HG03442 (cell line): ENCODE results near the gene KITLG.
"Not testable (repeated sequence)": the region's sequence is repeated elsewhere in the genome, so short reads cannot be mapped to it uniquely, and the experiment has no call there.

Experiments used
- ATAC-seq: cut with Tn5 transposase; IDR thresholded peaks from one replicate; pipeline ENCODE4 v1.9.1; 2021; ENCODE audit warnings: mild to moderate bottlenecking, moderate library complexity; ENCODE audit not compliant: unreplicated experiment

The KITLG gene

DNA sequence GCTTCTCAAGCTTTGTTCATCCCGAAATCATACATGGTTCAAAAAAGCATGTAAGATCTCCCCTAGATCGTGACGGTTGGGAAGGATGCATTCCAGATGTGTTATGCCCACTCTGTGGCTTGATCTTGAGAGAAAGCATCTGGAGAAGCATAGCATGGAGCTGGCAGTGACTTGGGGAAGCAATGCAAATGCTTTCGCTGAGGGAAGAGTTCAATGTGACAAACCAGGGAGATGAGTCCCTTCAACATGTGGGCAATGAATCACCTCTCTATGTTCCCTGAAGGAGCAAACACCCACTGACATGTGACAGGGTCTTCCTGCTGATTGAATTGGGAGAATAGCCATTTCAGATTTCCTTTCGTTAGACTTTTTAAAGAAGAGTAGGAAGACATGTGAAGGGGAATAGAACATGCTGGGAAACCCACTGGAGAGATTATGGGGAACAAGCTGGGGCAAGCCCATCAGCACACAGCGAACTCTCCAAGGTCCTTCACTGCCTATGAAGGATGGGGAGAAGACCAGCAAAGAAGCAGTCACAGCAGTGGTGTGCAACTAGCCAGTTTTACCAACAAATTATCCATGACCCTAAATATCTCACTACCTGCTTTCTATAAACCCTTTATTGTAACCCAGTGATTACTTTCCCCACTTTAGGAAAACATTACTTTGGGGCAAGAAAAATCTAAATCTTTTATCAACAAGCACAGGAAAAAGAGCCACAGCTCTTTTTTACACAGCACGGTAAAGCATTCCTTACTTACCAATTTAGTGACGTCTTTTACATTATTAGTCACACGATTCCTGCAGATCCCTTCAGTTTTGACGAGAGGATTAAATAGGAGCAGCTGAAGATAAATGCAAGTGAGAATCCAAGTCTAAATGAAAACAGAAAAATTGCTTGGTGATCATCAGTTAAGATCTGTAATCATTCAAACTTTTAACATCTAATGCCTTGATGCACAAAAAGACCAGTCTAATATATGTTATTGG, 35.0 kb downstream of the KITLG start:
- ATAC-seq: no peak

DNA sequence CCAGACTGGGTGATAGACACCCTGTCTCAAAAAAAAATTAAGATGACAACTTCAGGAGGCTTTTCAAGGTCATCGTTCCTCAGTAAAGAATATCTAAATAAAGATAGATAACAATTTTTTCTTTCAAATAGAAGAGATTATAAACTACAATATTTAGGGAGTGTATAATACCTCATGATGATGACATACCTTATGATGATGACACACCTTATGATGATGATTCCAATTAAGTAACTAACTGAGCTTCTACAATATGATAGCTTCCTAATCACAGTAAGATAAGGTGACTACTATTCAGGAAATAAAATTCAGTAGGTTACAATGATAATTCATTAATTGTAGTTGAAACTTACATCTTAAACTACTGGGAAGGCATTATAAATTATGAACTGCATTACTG, 40.4 kb downstream of the KITLG start:
- no peak for ATAC-seq

DNA sequence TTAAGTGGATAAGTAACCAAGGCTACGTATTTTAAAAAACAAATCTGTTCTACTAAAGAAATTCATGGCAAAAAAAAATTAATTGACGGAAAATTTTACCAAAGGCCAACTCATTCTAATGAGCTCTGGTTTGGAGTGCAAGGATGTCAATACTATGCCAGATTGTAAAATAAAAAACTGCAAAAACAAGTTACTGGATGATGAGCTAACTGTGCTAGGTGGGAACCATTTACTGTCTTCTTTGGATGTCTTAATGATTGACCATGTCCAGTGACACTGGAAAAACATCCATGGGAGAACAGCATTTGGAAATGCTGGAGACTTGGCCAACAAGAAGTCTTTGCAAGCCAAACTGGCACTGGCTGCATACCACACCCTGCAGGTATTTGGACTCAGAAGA, 41.6 kb downstream of the KITLG start:
- ATAC-seq: no peak

DNA sequence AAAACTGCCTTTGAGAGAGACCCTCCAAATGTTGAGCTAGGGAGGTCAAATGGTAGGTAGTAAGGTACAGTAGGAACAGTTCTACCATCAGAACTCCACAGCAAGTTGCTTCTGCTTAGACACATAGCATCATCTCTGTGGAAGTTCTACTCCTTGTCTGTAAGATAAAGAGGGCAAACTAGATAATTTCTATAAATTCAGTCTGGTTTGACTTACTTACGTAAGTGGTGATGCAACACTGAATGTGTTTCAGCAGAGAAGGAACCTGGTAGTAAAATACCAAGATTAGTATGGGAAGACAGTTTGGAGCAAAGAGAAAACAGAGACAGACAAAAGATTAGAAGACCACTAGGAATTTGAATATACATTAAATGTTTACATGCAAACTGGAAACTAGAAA, 42.0 kb downstream of the KITLG start:
- ATAC-seq: no peak

DNA sequence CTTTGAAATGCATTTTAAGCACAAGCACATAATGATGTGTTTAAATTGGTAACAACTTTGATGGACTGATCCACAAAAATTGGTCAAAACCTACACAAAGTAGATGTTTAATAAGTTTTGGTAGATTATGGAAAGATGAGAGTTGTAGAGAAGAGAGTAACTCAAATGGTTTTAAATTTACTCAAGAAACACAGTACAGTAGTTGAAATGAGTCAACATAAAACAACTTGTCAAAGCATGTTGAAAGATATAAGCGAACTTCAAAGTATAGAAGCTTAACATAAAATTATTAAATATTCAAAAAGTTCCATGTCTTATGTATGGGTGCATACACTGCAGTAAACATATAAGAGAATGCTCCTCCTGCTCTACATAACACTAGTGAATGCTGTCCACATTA, 49.4 kb downstream of the KITLG start:
- no peak for ATAC-seq

DNA sequence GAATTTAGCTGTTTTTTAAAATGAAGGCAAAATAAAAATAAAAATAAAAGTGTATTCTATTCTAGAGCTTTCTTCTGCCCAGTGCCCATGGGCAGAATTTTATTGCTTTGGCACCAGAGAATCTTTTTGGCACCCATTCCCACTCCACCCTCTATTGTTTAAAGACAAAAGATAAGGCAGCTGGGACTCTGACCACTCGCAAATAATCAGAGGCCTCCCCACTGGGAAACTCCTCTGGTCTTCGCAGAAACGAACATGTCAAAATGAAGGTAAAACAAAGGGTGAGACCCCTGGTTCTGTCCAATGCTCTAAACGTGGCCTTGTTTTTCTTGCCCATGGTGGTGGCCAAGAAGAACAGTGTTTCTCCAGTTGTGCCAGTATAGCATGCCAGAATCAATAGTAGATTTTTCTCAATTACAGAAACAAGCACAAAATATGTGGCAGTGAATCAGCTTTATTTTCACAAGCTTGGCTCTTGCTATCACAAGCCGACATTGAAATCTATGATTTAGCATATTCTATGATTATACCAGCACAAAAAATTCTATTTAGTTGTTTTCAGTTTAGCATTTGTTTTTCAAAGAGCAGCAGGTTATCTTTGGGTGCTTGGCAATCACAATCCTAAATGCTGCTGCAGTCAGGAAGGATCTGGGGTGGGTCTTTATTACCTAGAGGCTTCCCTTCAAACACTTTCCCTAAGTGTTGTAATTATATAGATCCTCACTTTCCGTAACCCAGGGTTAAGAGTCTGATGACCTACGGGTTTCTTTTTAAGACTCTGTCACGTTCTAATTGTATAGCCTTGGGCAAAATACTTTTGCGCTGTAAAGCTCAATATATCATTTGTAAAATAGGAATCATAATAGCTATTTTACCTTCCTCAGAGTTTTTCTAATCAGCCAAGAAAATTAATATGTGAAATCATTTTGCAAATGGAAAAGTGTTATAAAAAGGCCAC, 50.5 kb downstream of the KITLG start:
- ATAC-seq: no peak

DNA sequence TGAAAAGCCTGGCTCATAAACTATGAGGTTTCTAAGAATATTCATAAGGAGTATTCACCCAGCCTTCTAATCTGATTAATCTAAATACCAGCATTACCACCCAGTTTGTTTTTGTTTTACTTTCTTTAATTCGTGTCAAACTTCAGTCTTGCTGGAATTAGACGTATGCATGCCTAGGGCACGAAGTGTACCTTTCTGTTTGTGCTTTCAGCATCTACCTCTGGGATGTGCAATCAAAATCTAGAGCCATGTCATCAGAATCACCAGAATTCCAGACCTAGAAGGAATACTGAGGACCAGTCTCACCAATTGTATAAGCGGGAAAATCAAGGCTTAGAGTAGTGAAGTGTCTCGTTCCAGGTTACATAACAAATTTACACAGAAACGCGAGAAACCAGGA, 57.3 kb downstream of the KITLG start:
- ATAC-seq: no peak

DNA sequence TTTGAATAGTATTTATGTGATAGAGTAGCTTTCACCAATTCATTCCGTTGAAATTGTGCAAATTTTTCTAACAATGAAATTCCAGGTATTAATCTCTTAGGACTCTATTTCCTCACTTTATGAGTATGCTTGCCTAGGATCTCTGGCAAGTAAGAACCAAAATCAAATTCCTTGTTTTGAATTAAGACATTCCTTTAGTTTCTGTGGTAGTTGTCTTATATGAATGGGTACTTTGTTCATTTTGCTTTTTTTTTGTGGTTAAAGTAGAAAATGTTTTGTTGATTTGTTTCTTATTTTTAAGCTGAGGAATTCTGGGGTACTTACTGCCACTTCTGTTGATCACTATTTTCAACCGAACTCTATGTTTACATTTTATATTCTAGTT, 59.8 kb downstream of the KITLG start:
- ATAC-seq: no peak

DNA sequence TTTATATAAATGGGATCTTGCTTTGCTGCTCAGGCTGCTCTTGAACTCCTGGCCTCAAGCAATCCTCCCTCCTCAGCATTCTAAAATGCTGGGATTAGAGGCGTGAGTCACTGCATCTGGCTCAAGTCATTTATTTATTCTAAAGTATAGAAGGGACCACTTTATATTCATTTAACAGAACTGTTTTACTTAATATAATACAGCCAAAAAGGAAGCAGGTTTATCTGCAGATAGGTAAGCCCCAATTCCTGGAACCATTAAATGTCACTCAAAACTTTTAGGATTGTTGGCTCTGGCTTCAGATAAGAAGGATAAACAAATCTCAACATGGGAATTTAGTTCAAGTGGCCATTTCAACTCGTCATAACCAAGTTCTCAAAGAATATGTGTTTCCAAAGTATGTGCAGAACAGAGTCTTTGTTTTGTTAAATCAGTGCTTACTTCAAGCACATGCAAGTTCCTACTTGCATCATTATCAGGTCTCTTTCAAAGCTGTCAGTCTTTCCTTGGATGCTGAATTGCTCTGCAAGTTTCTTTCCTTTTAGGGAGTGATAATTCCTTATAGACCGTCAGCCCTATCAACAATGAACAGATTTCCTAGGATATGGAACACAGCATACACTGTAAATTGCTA, 60.4 kb downstream of the KITLG start:
- ATAC-seq: no peak

DNA sequence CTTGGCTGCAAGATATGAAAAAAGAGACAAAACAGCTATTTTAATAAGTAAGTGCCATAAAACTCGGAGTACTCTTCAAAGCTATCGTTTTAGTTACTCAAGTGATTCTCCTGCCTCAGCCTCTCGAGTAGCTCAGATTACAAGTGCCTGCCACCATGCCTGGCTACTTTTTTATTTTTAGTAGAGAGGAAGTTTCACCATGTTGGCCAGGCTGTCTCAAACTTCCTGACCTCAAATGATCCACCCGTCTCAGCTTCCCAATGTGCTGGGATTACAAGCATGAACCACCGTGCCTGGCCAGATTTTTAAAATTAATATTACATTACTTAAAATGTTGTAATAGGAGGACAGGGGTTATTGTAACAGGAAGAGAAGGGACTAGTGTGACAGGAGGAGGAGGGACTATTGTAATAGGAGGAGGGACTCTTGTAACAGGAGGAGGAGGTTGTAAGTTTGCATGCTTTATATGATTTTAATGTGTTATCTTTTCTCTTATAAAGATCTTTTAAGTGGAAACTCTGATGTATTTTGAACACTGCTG, 61.3 kb downstream of the KITLG start:
- ATAC-seq: no peak

DNA sequence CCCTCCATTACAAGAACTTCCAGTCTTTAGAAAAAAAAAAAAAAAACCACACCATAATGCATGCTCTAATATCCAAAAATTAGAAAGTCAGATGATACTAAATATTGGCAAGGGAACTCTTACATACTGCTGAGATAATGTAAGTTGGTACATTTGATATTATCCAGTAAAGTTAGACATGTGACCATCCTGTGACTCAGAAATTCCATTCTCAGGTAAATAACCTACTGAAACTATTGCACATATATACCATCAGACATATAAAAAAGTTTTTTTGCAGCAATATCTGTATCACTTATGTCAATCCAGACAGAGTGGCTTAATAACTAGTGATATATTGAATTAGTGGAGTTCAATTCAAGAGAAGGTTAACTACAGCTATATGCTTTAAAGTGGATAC, 63.5 kb downstream of the KITLG start:
- no peak for ATAC-seq

DNA sequence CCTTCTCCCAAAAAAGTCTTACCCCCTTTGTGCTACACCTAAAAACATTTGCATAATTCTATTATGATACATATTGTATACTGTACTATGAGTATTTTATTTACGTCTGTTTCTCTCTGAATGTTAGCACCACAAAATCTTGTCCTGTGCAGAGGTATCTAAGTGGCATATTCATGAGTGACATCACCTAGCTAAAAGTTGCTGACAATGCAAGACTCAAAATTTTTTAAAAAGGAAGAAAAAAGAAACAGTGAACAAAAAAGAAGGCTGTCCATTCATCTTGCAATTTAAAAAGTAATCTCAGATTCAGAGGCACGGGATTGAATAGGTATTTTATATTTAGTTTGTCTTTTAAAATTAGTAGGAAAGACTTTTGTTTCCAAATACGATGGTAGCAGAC, 69.4 kb downstream of the KITLG start:
- no peak for ATAC-seq

DNA sequence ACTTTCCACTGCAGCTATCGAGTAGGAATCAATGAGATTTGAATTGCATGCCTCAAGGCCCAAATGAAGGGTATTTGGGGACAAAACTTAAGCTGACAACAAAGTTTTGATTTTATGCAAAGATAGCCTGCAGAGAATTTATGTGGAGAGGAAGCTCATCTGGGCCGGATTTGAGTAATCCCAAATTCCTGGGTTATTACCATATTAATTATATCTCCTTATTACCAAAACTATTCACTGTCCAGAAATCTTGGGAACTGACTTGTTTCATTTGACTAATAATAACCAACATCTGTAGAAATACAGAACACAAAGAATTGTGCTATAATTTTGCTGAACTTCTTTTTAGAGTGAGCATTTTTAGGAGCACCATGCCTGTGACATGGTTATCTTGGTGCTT, 70.4 kb downstream of the KITLG start:
- no peak for ATAC-seq

DNA sequence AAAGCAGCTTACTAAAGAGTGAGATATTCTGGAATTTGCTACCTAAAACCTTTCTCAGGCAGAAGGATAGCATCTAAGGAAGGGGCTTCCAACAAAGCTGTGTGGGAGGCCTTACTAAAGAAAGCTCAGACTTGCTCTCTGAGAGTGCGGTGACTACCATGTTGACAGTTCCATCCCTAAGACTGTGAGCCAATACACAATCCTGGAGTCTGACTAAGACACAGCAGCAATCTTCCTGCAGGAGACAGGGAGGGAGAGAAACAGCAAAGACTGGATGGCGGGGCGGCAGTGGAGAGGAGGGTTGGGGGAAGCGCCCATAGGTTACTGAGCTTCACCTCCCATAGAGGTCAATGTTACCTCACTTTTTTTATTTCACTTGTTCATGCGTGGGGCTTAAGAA, 70.9 kb downstream of the KITLG start:
- ATAC-seq: no peak

DNA sequence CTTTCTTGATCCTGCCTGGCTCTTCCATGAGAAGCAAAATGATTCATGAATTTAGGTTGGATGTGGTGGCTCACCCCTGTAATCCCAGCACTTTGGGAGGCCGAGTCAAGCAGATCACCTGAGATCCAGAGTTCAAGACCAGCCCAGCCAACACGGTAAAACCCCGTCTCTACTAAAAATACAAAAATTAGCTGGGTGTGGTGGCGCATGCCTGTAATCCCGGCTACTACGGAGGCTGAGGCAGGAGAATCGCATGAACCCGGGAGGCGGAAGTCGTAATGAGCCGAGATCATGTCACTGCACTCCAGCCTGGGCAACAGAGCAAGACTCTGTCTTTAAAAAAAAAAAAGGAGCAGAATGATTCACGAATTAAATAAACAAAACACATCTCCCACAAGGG, 72.4 kb downstream of the KITLG start:
- not testable (repeated sequence) for ATAC-seq

DNA sequence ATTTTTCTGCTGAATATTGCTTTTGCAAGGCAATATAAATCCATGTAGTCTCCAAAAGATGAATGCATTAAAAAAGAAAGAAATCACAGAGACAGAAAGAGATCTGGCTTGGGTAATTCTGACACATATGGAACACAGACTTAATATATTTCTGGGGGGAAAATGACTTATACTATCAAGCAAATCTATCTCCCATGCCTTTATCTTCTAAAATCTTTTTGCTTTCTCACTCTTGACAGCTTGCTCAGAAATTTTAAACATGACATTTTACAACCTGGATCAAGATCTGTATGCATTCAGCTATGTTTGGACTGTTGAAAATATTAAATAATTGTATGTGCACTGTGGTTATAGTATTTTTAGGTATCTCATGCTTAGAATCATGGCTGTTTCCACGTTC, 73.0 kb downstream of the KITLG start:
- ATAC-seq: no peak

DNA sequence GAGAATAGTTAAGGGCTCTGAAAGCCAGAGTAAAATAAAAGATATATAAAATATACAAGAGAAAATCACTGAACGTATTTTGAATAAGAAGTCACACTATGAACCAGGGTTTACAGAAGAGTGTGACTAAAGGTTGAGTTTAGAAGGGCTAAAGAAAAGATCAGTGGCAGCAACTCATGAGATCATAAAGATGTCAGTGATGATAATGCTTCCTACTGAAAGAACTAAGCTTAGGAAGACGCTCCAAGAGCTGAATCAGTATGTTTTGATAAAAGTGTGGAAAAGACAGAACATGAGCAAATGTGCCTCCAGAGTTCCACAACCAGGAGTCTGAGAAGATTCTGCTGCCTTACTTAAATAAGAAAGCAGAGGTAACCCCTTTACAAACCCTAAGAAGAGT, 74.6 kb downstream of the KITLG start:
- ATAC-seq: no peak

DNA sequence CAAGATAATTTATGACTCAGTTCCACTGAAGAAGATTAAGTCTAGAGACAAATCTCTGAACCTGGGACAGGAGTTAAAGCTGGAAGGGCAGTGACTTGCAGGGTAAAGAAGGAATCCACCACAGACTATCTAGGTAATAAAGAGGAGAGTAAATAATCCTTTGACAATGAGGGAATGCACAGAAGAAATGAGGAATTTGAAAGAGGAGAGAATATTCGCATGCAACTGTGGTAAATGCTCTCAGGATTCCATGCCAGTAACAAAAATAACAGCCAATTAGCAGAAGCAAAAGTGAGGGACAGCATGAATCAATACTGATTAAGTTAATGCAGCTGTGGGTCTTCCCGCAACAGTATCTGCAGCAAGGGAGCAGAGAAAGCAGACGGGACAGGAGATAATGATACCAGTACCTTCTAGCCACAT, 77.0 kb downstream of the KITLG start:
- ATAC-seq: no peak

DNA sequence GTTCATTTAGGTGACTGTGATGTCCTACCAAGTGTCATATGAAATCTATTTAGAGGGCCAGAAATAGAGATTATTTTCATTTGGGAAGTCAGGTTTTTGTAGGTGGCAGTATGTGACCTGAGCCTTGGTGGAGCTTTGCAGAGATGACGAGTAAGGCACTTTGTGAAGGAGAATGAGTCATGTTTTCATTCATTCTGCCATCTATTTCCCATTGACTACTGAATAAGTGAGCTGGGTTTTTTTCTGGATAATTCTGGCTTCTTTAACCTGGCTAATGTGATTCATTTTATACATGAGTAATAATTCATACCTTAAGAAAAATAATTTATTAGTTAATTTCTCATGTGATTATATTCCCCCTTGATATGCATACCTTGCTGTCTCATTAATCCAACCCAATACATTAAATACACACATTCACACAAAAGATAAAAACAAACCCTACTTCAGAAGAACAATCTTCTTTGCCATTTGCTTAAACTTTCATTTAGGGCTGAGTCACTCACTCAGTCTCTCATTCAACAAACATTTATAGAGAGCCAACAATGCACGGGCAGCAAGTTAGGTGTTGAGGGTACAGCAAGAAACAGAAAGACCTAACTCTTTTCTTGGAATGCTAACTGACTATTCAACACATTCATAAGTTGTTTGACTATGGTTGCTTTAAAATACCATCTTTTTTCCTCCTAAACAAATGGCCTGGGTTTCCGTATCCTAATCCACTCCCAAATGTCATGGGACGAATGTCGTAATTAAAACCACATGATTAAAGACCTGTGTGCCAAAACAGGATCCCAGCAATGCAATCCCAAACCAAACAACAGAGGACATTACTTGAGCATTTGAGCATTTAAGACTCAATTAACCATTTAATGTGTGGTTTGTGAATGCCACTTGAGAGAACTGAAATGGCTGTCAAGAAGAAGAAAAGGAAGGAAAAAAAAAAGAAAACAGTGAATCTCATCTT, 78.0 kb downstream of the KITLG start:
- ATAC-seq: no peak

DNA sequence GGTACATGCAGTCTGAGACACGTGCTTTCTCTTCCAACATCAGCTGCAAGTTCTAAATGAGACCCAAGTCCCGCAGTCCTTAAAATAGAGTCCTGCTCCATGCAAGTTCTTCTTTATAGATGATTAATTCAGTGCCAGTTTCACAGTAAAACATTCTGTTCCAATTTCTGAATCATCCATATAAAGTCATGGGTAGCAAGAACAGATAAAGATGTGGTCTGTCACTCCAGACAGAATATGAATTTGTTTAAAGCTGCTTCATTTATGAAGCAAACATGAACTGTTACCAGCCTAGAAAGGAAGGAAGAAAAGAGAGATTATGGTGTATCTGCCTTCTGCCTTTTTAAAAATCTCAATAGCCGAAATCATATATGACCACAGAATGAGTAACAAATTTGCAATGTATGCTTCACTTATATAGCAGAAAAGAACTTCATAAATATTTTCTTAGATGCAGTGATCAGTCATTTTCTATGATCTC, 83.3 kb downstream of the KITLG start:
- no peak for ATAC-seq
